GM21619 (cell line): ENCODE data around the gene CCDC50.

Experiments used
- ATAC-seq: cut with Tn5 transposase; IDR thresholded peaks from one replicate; pipeline ENCODE4 v1.9.1; 2021; ENCODE audit not compliant: unreplicated experiment

CCDC50 gene

GRCh38 chr3:191316876-191317603 is 12.2 kb upstream of the CCDC50 start:
- no peak for ATAC-seq

- no peak for ATAC-seq
These were observed 8.9 kb upstream of the CCDC50 start for GRCh38 chr3:191320316-191320715.

- ATAC-seq, result no peak
These were observed 8.0 kb upstream of the CCDC50 start for GRCh38 chr3:191321019-191321767.

DNA sequence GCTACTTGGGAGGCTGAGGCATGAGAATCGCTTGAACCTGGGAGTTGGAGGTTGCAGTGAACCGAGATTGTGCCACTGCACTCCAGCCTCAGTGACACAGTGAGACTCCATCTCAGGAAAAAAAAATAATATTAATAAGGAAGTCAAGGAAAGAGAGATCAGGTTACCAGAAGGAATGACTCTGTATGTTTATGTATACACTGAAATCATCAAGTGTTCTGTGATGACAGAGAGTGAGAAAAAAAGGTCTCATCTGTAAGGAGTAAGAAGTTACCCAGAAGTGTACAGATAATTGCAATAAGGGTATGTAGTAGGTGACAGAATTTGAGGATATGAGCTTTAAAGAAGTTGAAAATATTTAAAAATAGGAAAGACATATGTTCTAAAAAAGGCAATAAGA is 4.3 kb upstream of the CCDC50 start:
- no peak for ATAC-seq

- ATAC-seq, result no peak
These were observed 1.7 kb upstream of the CCDC50 start for GRCh38 chr3:191327526-191327925.

GRCh38 chr3:191328383-191328961 is 722 bp upstream of the CCDC50 start:
- ATAC-seq, result no peak

DNA sequence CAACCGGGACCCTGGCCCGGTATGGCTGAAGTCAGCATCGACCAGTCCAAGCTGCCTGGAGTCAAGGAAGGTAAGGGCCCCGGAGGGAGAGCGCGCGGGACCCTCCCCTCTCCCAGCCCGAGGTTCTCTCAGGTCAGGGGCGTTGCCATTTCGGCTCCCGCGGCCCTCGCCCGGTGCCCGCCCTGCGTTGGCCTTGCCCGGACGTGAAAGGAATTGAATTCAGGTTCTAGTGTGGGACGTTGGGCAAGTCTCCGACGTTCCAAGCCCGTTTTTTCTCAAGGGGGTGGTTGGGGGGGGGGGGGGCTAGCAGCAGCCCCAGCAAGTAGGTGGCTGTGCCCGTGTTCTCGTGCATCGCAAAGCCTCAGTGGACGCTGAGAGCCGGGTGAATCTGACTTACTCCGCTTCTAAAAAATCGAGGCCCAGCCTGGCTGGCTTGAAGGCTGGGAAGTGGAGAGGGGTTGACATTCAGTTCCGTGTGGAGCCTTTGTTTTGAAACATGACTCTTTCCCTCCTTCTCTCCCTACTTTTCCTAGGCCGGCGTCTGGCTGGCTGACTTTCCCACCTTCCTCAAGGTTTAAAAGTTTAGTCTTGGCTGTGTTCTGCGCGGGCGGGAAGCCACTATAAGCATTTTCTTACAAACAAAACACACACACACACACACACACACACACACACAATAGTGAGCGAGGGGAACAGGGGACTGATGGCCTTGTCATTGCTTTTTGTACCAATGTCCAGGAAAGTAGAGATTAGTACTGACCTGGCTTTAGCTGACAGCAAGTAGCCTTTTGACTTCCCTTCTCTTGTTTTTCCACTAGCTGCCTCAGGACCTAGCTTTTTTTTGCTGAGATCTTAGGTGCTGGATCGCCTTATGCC is 698 bp downstream of the CCDC50 start, which contains the start of gene UTS2B:
UTS2B (minus strand) TSS at position 873 of the 876 bp plus-strand sequence. CDS start 48,337 bp downstream, outside the sequence.
- peak; percentile 26 for ATAC-seq

GRCh38 chr3:191330530-191331048 is 1.4 kb downstream of the CCDC50 start:
- no peak for ATAC-seq

DNA sequence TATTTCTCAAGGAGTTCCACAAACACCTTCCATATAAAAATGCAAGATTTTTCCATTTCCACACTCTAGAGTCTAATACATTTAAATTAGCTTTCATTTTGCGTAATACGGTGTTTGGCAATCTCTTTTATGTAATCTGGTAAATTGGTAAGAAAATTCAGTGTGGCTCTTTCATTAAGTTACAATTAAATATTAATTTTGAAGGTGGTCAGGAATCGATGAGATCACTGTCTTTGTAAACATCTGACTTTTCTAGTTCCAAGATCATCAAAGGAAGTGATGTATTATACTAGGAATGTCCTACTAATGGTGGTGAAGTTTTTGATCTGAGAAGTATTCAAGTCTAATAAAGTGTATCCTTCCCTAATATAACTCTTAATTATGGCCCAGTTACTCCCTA is 2.2 kb downstream of the CCDC50 start:
- no peak for ATAC-seq

DNA sequence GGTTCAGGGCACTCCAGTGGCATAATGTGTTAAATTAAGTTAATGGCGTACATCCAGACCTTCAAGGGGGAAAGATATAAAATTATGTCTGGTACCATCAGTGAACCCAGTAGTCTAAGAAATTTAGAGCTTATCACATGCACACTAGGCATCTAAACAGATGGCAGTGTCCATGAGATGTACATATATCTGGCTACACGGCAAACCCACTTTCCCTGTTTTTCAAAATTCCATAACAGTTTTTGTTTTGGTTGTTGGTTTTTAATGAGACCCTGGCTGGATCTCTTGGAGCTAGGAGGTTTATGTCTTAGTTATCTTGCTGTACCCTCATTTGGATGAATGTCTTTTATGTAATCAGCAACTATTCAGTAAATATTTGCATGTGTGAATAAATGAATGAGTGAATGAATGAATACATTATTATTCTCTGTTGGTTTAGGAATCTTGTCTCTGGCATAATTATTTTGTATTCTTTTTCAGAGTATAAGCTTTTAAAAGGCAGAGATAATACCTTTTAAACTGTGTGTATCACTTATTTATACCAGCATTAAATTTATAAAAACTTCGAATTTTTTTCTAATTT is 4.2 kb downstream of the CCDC50 start:
- ATAC-seq, result no peak

- no peak for ATAC-seq
These were observed 5.2 kb downstream of the CCDC50 start for GRCh38 chr3:191334346-191334893.

- peak; percentile 32 for ATAC-seq
These were observed 7.6 kb downstream of the CCDC50 start for GRCh38 chr3:191336833-191337232.

GRCh38 chr3:191338177-191338488 is 8.9 kb downstream of the CCDC50 start:
- no peak for ATAC-seq

DNA sequence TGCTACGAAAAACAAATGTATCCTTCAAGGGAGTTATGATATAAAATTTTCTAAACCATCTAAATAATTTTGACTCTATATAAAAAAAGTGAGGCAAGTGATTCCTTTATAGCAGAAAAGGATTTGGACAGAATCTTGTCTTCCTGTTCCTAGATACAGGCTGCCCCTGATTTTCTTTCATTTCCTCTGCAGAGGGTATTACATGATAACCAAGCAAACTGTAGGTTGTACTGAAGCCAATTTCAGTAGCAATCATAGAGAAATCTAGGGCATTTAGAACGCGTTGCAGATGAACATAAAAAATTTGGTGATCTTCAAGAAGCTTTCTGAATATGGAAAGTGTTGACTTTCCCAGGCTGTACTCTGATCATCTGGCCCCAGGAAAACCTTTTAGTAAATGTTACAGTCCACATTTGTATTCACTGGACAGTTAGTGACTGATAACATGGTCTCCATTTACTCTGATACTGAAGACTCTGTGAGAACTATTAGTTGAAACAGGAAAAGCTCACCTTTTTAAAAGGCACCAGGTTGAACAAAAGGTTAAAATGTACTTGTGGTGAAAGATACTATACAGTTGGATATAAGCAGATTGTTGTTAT is 10.2 kb downstream of the CCDC50 start:
- no peak for ATAC-seq

DNA sequence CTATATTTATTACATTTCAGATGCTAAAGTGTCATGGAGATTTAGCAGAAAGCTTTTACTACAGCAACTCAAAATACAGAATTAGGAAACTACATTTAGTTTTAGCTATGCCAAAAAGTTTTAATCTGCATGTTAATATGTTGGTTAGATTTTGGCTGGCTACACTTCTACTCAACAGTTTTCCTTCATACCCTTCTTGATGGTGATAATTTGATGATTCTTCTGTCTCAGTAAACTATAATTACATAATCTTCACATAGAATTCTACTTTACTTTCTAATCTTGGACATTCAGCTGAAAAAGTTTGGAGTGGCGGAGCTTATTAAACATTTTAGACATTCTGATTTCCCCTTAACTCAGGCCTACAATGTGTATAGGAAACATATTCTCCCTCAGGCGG is 11.2 kb downstream of the CCDC50 start:
- ATAC-seq, result no peak

- ATAC-seq, result peak; percentile 40
These were observed 11.8 kb downstream of the CCDC50 start for GRCh38 chr3:191340966-191341365.

- no peak for ATAC-seq
These were observed 12.8 kb downstream of the CCDC50 start for GRCh38 chr3:191342006-191342405.

GRCh38 chr3:191342411-191342810 is 13.2 kb downstream of the CCDC50 start:
- no peak for ATAC-seq

DNA sequence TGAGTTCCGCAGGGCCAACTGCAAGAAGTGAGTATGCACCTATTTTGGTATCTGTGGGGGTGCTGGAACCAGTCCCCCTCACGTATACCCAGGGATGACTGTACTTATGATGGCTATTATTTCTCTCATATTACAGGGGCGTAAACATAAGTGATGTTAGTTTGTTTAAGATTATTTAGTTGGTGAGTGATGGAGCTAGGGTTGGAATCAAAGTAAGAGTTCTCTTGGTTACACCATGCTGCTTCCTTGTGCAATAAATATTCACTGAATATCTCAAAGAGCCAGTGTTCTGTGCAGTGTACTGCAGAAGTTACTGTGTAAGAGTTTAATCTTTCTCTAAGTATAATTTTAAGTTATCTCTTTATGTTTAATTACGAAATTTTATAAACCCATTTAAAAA is 13.9 kb downstream of the CCDC50 start:
- ATAC-seq, result no peak

DNA sequence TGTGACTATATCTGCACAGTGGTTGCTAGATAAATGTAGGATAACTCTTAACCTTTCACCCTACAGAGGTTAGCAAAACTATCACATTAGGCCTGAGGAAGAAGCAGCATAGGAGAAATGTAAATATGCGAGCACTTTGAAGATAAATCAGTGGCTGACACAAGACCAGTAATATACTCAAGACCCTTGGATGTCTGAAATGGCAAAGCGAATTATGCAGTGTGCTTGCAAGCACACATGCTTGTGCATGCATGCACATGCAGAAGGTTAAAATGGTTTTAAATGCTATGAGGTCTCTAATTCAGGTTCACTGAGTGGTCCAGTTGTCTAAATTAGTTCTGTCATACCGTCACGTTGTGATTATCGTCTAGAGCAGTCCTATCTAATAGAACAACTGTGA is 14.7 kb downstream of the CCDC50 start:
- no peak for ATAC-seq
